Measurements from ENCODE around the gene EHMT1.

Gene EHMT1

GRCh38 chr9:137738703-137739102 is 119.9 kb downstream of the EHMT1 start:
- H3K4me3 ChIP-seq (ENCODE audit: low read depth, low read length): no peak overlapping the region
- TF ChIP-seq CTCF (IDR thresholded peaks at IDR 0.05; ENCODE audit: borderline replicate concordance, insufficient read depth, low read depth, low read length): no peak

GRCh38 chr9:137739371-137740309 is 120.8 kb downstream of the EHMT1 start:
- TF ChIP-seq CTCF (IDR thresholded peaks at IDR 0.05; ENCODE audit: borderline replicate concordance, insufficient read depth, low read depth, low read length): no peak
- H3K4me3 ChIP-seq (ENCODE audit: low read depth, low read length): no peak overlapping the region

- H3K4me3 ChIP-seq (ENCODE audit: low read depth, low read length): no peak overlapping the region
- TF ChIP-seq CTCF (IDR thresholded peaks at IDR 0.05; ENCODE audit: borderline replicate concordance, insufficient read depth, low read depth, low read length): no peak
Measured at GRCh38 chr9:137740312-137740711, 121.5 kb downstream of the EHMT1 start.

- H3K4me3 ChIP-seq (ENCODE audit: low read depth, low read length): no peak overlapping the region
- TF ChIP-seq CTCF (IDR thresholded peaks at IDR 0.05; ENCODE audit: borderline replicate concordance, insufficient read depth, low read depth, low read length): no peak
Measured at GRCh38 chr9:137741330-137741729, 122.5 kb downstream of the EHMT1 start.

- no peak overlapping the region for H3K4me3 ChIP-seq (ENCODE audit: low read depth, low read length)
- no peak for TF ChIP-seq CTCF (IDR thresholded peaks at IDR 0.05; ENCODE audit: borderline replicate concordance, insufficient read depth, low read depth, low read length)
Measured at GRCh38 chr9:137742698-137743097, 123.9 kb downstream of the EHMT1 start.

GRCh38 chr9:137743695-137744094 is 124.9 kb downstream of the EHMT1 start:
- no peak for TF ChIP-seq CTCF (IDR thresholded peaks at IDR 0.05; ENCODE audit: borderline replicate concordance, insufficient read depth, low read depth, low read length)
- H3K4me3 ChIP-seq (ENCODE audit: low read depth, low read length): no peak overlapping the region

- TF ChIP-seq CTCF (IDR thresholded peaks at IDR 0.05; ENCODE audit: borderline replicate concordance, insufficient read depth, low read depth, low read length): no peak
- no peak overlapping the region for H3K4me3 ChIP-seq (ENCODE audit: low read depth, low read length)
Measured at GRCh38 chr9:137744632-137745183, 125.9 kb downstream of the EHMT1 start.

All from GM12875 (cell line).